GM04504 (cell line): ENCODE data around the gene DFFA.
"Not testable (repeated sequence)": the region's sequence is repeated elsewhere in the genome, so short reads cannot be mapped to it uniquely, and the experiment has no call there.

Experiments used
- DNase-seq: peaks from one replicate; pipeline ENCODE4 v3.0.0-alpha.2; 2012; ENCODE audit warnings: low read depth

DFFA gene

GRCh38 chr1:10457875-10458274 lies 14.5 kb downstream of the DFFA start:
- DNase-seq = no peak

GRCh38 chr1:10457462-10457861 lies 14.9 kb downstream of the DFFA start:
- not testable (repeated sequence) for DNase-seq

GRCh38 chr1:10456661-10457060 lies 15.7 kb downstream of the DFFA start:
- DNase-seq = no peak

- DNase-seq = no peak
Observed at GRCh38 chr1:10456048-10456447, 16.3 kb downstream of the DFFA start.

- peak; percentile 53 for DNase-seq
Observed at GRCh38 chr1:10451287-10451686, 21.0 kb downstream of the DFFA start.

- DNase-seq = no peak
Observed at GRCh38 chr1:10450836-10451235, 21.5 kb downstream of the DFFA start.

GRCh38 chr1:10450156-10450814 lies 22.0 kb downstream of the DFFA start:
- DNase-seq = no peak

GRCh38 chr1:10449751-10450150 lies 22.6 kb downstream of the DFFA start, which contains the start of gene CORT:
TSS of gene CORT (plus strand) at chr1:10450031. CDS start at chr1:10450224, 193 bp downstream.
- no peak for DNase-seq

- no peak for DNase-seq
Observed at GRCh38 chr1:10446790-10447422, 25.4 kb downstream of the DFFA start.

- no peak for DNase-seq
Observed at GRCh38 chr1:10444795-10445397, 27.4 kb downstream of the DFFA start.

- DNase-seq = no peak
Observed at GRCh38 chr1:10444248-10444647, 28.1 kb downstream of the DFFA start.

- DNase-seq = no peak
Observed at GRCh38 chr1:10440794-10441193, 31.5 kb downstream of the DFFA start.

- no peak for DNase-seq
Observed at GRCh38 chr1:10440305-10440704, 32.0 kb downstream of the DFFA start.

GRCh38 chr1:10438677-10439163 lies 33.6 kb downstream of the DFFA start:
- no peak for DNase-seq

GRCh38 chr1:10437052-10437451 lies 35.3 kb downstream of the DFFA start:
- DNase-seq = no peak

- no peak for DNase-seq
Observed at GRCh38 chr1:10434590-10434989, 37.7 kb downstream of the DFFA start.

- no peak for DNase-seq
Observed at GRCh38 chr1:10433790-10434189, 38.5 kb downstream of the DFFA start.

GRCh38 chr1:10432910-10433700 lies 39.2 kb downstream of the DFFA start:
- DNase-seq = no peak

GRCh38 chr1:10431070-10431730 lies 41.1 kb downstream of the DFFA start:
- DNase-seq = no peak

- DNase-seq = peak; percentile 78
Observed at GRCh38 chr1:10430216-10431069, 41.9 kb downstream of the DFFA start, which contains the start of gene CENPS. TSS of gene CENPS (plus strand) at chr1:10430433. CDS start at chr1:10430518, 85 bp downstream.

GRCh38 chr1:10429868-10430215 lies 42.5 kb downstream of the DFFA start:
- no peak for DNase-seq
